ENCODE measurements around the gene LRRN3. TPM values are rescaled to one million over a fixed set of nuclear protein-coding genes. Genes with fewer than 3 reads are reported as not detected.
"Not testable (repeated sequence)": the region's sequence is repeated elsewhere in the genome, so short reads cannot be mapped to it uniquely, and the experiment has no call there.

Gene LRRN3
- total RNA-seq: 10 to 100 TPM in 1 of 2 donors, 1 to 10 TPM in 1; 9.9 to 49.9 TPM
- long read RNA-seq, transcript LRRN3-201 (3 exons, 3,099 nt): major isoform, 14 of 27 reads
- long read RNA-seq, transcript LRRN3-203 (2 exons, 3,513 nt): minor isoform, 6 of 27 reads
- long read RNA-seq, transcript LRRN3-204 (4 exons, 3,725 nt): minor isoform, 6 of 27 reads
- long read RNA-seq, partial matches to known transcripts: 1 of 27 reads
- long read RNA-seq, other reads (novel, unspliced or antisense): 0 of 27 reads

GRCh38 chr7:111090846-111091245, at the start of gene LRRN3:
TSS of gene LRRN3 (plus strand) at chr7:111091127. CDS start at chr7:111122773, 31,646 bp downstream.
- ATAC-seq (peak; percentile 97 to 99), DNase-seq (peak; percentile 59)
- intact Hi-C loops (cut with DNase I): loop anchor here (10.0 kb wide), 4 partner anchors 106 to 1246 kb away; no protein-coding TSS in a partner anchor

GRCh38 chr7:111041577-111041976, 49.4 kb upstream of the LRRN3 start:
- intact Hi-C loops (cut with DNase I): no loop called here
- DNase-seq (no peak), ATAC-seq (no peak)

- no peak for DNase-seq
- ATAC-seq: no peak
- intact Hi-C loops (cut with DNase I): no loop called here
These were observed 48.1 kb upstream of the LRRN3 start for GRCh38 chr7:111042842-111043241.

GRCh38 chr7:111043561-111043960, 47.4 kb upstream of the LRRN3 start:
- ATAC-seq: no peak
- intact Hi-C loops (cut with DNase I): no loop called here
- no peak for DNase-seq

- peak in 1 of 2 donors; percentile 74 for ATAC-seq
- intact Hi-C loops (cut with DNase I): no loop called here
- DNase-seq: no peak
These were observed 45.5 kb upstream of the LRRN3 start for GRCh38 chr7:111045449-111045848.

- no peak for DNase-seq
- intact Hi-C loops (cut with DNase I): no loop called here
- no peak for ATAC-seq
These were observed 43.3 kb upstream of the LRRN3 start for GRCh38 chr7:111047595-111047994.

GRCh38 chr7:111049971-111050680, 40.8 kb upstream of the LRRN3 start:
- DNase-seq (no peak), ATAC-seq (no peak)
- intact Hi-C loops (cut with DNase I): no loop called here

- no peak for DNase-seq
- intact Hi-C loops (cut with DNase I): no loop called here
- no peak for ATAC-seq
These were observed 40.0 kb upstream of the LRRN3 start for GRCh38 chr7:111050875-111051416.

- intact Hi-C loops (cut with DNase I): no loop called here
- ATAC-seq (no peak), DNase-seq (no peak)
These were observed 39.1 kb upstream of the LRRN3 start for GRCh38 chr7:111051832-111052231.

- ATAC-seq (no peak), DNase-seq (no peak)
- intact Hi-C loops (cut with DNase I): no loop called here
These were observed 37.9 kb upstream of the LRRN3 start for GRCh38 chr7:111053035-111053434.

- no peak for DNase-seq
- intact Hi-C loops (cut with DNase I): no loop called here
- no peak for ATAC-seq
These were observed 34.6 kb upstream of the LRRN3 start for GRCh38 chr7:111056371-111056770.

- ATAC-seq: no peak
- no peak for DNase-seq
- intact Hi-C loops (cut with DNase I): no loop called here
These were observed 33.9 kb upstream of the LRRN3 start for GRCh38 chr7:111057066-111057465.

GRCh38 chr7:111059833-111060232, 31.1 kb upstream of the LRRN3 start:
- no peak for DNase-seq
- intact Hi-C loops (cut with DNase I): no loop called here
- ATAC-seq: peak in 1 of 2 donors; percentile 43

- intact Hi-C loops (cut with DNase I): no loop called here
- DNase-seq (no peak), ATAC-seq (no peak)
These were observed 27.8 kb upstream of the LRRN3 start for GRCh38 chr7:111063166-111063565.

- intact Hi-C loops (cut with DNase I): no loop called here
- DNase-seq (no peak), ATAC-seq (no peak)
These were observed 23.7 kb upstream of the LRRN3 start for GRCh38 chr7:111067251-111067650.

GRCh38 chr7:111067682-111068081, 23.2 kb upstream of the LRRN3 start:
- intact Hi-C loops (cut with DNase I): no loop called here
- DNase-seq: no peak
- ATAC-seq: no peak

GRCh38 chr7:111068618-111069017, 22.3 kb upstream of the LRRN3 start:
- no peak for ATAC-seq
- intact Hi-C loops (cut with DNase I): no loop called here
- no peak for DNase-seq

GRCh38 chr7:111071556-111071955, 19.4 kb upstream of the LRRN3 start:
- no peak for DNase-seq
- intact Hi-C loops (cut with DNase I): no loop called here
- ATAC-seq: no peak

- intact Hi-C loops (cut with DNase I); ATAC-seq; DNase-seq: not testable (repeated sequence)
These were observed 18.3 kb upstream of the LRRN3 start for GRCh38 chr7:111072658-111073057.

- intact Hi-C loops (cut with DNase I): no loop called here
These were observed 16.7 kb upstream of the LRRN3 start for GRCh38 chr7:111074071-111074747.

More at GRCh38 chr7:111074071-111074747, 16.7 kb upstream of the LRRN3 start:
- no peak for ATAC-seq
- DNase-seq: no peak
